H1 (cell line): ENCODE data around the gene MYO15A. TPM values are rescaled to one million over a fixed set of nuclear protein-coding genes. Genes with fewer than 3 reads are reported as not detected.

Experiments
- CTCF ChIA-PET: fragments of 300-600 bp; sonication (Branson Sonifier 250); formaldehyde crosslinking; loops from one replicate; lab custom pipeline; 2021; ENCODE audit not compliant: partially characterized antibody; lab: Charles Lee
- POLR2A ChIA-PET: fragments of 300-600 bp; sonication (Branson Sonifier 250); formaldehyde crosslinking; loops from one replicate; lab custom pipeline; 2021; ENCODE audit warnings: inconsistent platforms; ENCODE audit not compliant: partially characterized antibody; lab: Charles Lee
- DNase-seq, 2 experiments: peaks; one replicate each; pipeline versions ENCODE4 v3.0.0 to v3.0.0-alpha.2; 2010 to 2022; ENCODE audit warnings: low spot score in 2 of 2, low read depth in 1 of 2, mixed read lengths in 1 of 2
- FAIRE-seq: peaks from 2 replicates; lab custom pipeline; 2011; peaks lifted over from hg19 to GRCh38; lab: Jason Lieb, UNC
- H2AFZ ChIP-seq: 2 replicates; pipeline ENCODE4 v1.8.1; 2012; ENCODE audit warnings: low read length, inconsistent platforms
- H2AK5ac ChIP-seq: 2 replicates; pipeline ENCODE4 v1.6.1; 2013; ENCODE audit warnings: low read depth, low read length
- H2BK120ac ChIP-seq: replicated peaks from 2 replicates; pipeline ENCODE3; 2013; ENCODE audit warnings: low read depth, low read length, inconsistent platforms
- H2BK12ac ChIP-seq: 2 replicates; pipeline ENCODE4 v1.6.1; 2013; ENCODE audit warnings: low read depth, low read length
- H2BK15ac ChIP-seq: 2 replicates; pipeline ENCODE4 v1.6.1; 2013; ENCODE audit warnings: low read length
- H2BK20ac ChIP-seq: 2 replicates; pipeline ENCODE4 v1.6.1; 2013; ENCODE audit warnings: low read length
- H2BK5ac ChIP-seq: 2 replicates; pipeline ENCODE4 v1.6.1; 2013; ENCODE audit warnings: low read depth, low read length
- H3K14ac ChIP-seq: 2 replicates; pipeline ENCODE4 v1.6.1; 2013; ENCODE audit warnings: inconsistent platforms; ENCODE audit not compliant: insufficient read length
- H3K18ac ChIP-seq: 2 replicates; pipeline ENCODE4 v1.6.1; 2013; ENCODE audit warnings: low read length; ENCODE audit errors: extremely low read depth
- H3K23ac ChIP-seq: 2 replicates; pipeline ENCODE4 v1.6.1; 2013; ENCODE audit warnings: inconsistent platforms; ENCODE audit not compliant: insufficient read length
- H3K23me2 ChIP-seq: 2 replicates; pipeline ENCODE4 v1.6.1; 2013; ENCODE audit warnings: low read depth, low read length
- H3K27ac ChIP-seq: 2 replicates; pipeline ENCODE4 v1.6.1; 2011; ENCODE audit warnings: low read depth, low read length, inconsistent platforms
- H3K27me3 ChIP-seq, 4 experiments: replicated peaks in 1 of 4; 1 replicate in 1 of 4; 2 replicates in 3 of 4; pipeline versions ENCODE4 v1.6.1 to v1.8.1; 2011 to 2013; ENCODE audit warnings: low read length in 3 of 4, mild to moderate bottlenecking in 3 of 4, inconsistent platforms in 2 of 4, mixed read lengths in 2 of 4, moderate library complexity in 1 of 4; ENCODE audit not compliant: control insufficient read depth in 3 of 4, insufficient read depth in 3 of 4; ENCODE audit errors: extremely low read depth in 1 of 4
- H3K36me3 ChIP-seq, 4 experiments: 2 replicates each; pipeline versions ENCODE4 v1.6.1 to v1.8.1; 2011 to 2013; ENCODE audit warnings: mild to moderate bottlenecking in 4 of 4, low read length in 3 of 4, moderate library complexity in 2 of 4, control low read depth in 1 of 4, inconsistent platforms in 1 of 4; ENCODE audit not compliant: insufficient read depth in 4 of 4, control insufficient read depth in 2 of 4
- H3K4ac ChIP-seq: replicated peaks from 2 replicates; pipeline ENCODE3; 2013; ENCODE audit warnings: low read length, low read depth, mixed read lengths, inconsistent platforms; ENCODE audit not compliant: insufficient read length
- H3K4me1 ChIP-seq, 4 experiments: replicated peaks in 1 of 4; 1 replicate in 1 of 4; 2 replicates in 3 of 4; pipeline versions ENCODE4 v1.6.1 to v1.8.1; 2011 to 2013; ENCODE audit warnings: low read length in 3 of 4, inconsistent platforms in 2 of 4, mixed read lengths in 1 of 4; ENCODE audit not compliant: insufficient read depth in 4 of 4, control insufficient read depth in 3 of 4
- H3K4me2 ChIP-seq, 2 experiments: 2 replicates each; pipeline versions ENCODE4 v1.6.1 to v1.8.1; 2011 to 2013; ENCODE audit warnings: low read depth in 2 of 2, low read length in 2 of 2, control low read depth in 1 of 2, inconsistent platforms in 1 of 2, mild to moderate bottlenecking in 1 of 2; ENCODE audit not compliant: insufficient read depth in 1 of 2
- H3K4me3 ChIP-seq, 4 experiments: fragments of 200-600, 300-600 bp in 1 of 4; sonication (generic), shearing (Covaris generic), sonication (Bioruptor Twin) in 1 of 4; 2 replicates each; pipeline versions ENCODE4 v1.5.1 to v1.8.1; 2011 to 2016; ENCODE audit warnings: low read length in 4 of 4, low read depth in 3 of 4, control low read depth in 2 of 4, inconsistent platforms in 2 of 4, mild to moderate bottlenecking in 2 of 4, mixed read lengths in 1 of 4, moderate library complexity in 1 of 4; ENCODE audit not compliant: insufficient read depth in 2 of 4; ENCODE audit errors: extremely low read depth in 1 of 4
- H3K56ac ChIP-seq: replicated peaks from 2 replicates; pipeline ENCODE3; 2013; ENCODE audit warnings: low read depth, mild to moderate bottlenecking, mixed read lengths, low read length, inconsistent platforms; ENCODE audit not compliant: insufficient read length
- H3K79me1 ChIP-seq: 2 replicates; pipeline ENCODE4 v1.6.1; 2013; ENCODE audit warnings: low read depth, low read length, control low read depth
- H3K79me2 ChIP-seq, 2 experiments: 2 replicates each; pipeline versions ENCODE4 v1.6.1 to v1.8.1; 2012 to 2013; ENCODE audit warnings: low read length in 2 of 2, mild to moderate bottlenecking in 2 of 2, inconsistent platforms in 1 of 2; ENCODE audit not compliant: insufficient read depth in 2 of 2, control insufficient read depth in 1 of 2
- H3K9ac ChIP-seq, 4 experiments: replicated peaks in 1 of 4; 1 replicate in 1 of 4; 2 replicates in 3 of 4; pipeline versions ENCODE4 v1.6.1 to v1.8.1; 2011 to 2013; ENCODE audit warnings: low read depth in 3 of 4, low read length in 3 of 4, control low read depth in 2 of 4, mild to moderate bottlenecking in 2 of 4, moderate library complexity in 2 of 4, inconsistent platforms in 1 of 4; ENCODE audit errors: extremely low read depth in 1 of 4
- H3K9me3 ChIP-seq, 2 experiments: 2 replicates each; pipeline versions ENCODE4 v1.6.1 to v1.8.1; 2012 to 2013; ENCODE audit warnings: mild to moderate bottlenecking in 2 of 2, moderate library complexity in 2 of 2, control low read depth in 1 of 2, inconsistent platforms in 1 of 2, low read depth in 1 of 2, low read length in 1 of 2, mixed read lengths in 1 of 2; ENCODE audit not compliant: insufficient read depth in 2 of 2
- H4K20me1 ChIP-seq, 2 experiments: replicated peaks in 1 of 2; 2 replicates each; pipeline versions ENCODE3 to v1.8.1; 2011 to 2013; ENCODE audit warnings: inconsistent platforms in 2 of 2, low read length in 2 of 2, mild to moderate bottlenecking in 1 of 2; ENCODE audit not compliant: insufficient read depth in 2 of 2, control insufficient read depth in 1 of 2
- H4K5ac ChIP-seq: 2 replicates; pipeline ENCODE4 v1.6.1; 2013; ENCODE audit warnings: low read length, low read depth, mixed read lengths, inconsistent platforms; ENCODE audit not compliant: insufficient read length
- H4K8ac ChIP-seq: 2 replicates; pipeline ENCODE4 v1.8.0; 2013; ENCODE audit warnings: mild to moderate bottlenecking, moderate library complexity, low read length, inconsistent platforms; ENCODE audit not compliant: insufficient read depth; ENCODE audit errors: extremely low read depth
- H4K91ac ChIP-seq: replicated peaks from 2 replicates; pipeline ENCODE3; 2013; ENCODE audit warnings: low read length, mixed read lengths, inconsistent platforms; ENCODE audit not compliant: insufficient read length
- CEBPB ChIP-seq: IDR thresholded peaks from 2 replicates; pipeline ENCODE4 v1.6.1; 2012; ENCODE audit warnings: low read depth, low read length
- CHD1 ChIP-seq: IDR thresholded peaks from 2 replicates; pipeline ENCODE4 v1.6.1; 2012; ENCODE audit warnings: low read depth, low read length, improper control_type of control experiment
- CTCF ChIP-seq, 3 experiments: IDR thresholded peaks; 1 replicate in 2 of 3; 2 replicates in 1 of 3; pipeline versions ENCODE4 v1.5.1 to v1.6.1; 2011; ENCODE audit warnings: low read length in 3 of 3, mild to moderate bottlenecking in 3 of 3, inconsistent platforms in 2 of 3, low read depth in 1 of 3, moderate library complexity in 1 of 3; ENCODE audit not compliant: insufficient read depth in 1 of 3; ENCODE audit errors: control extremely low read depth in 1 of 3
- SP2 ChIP-seq: IDR thresholded peaks from 2 replicates; pipeline ENCODE4 v1.6.1; 2012; ENCODE audit warnings: mild to moderate bottlenecking, low read length, inconsistent platforms
- TAF7 ChIP-seq: optimal IDR thresholded peaks from 2 replicates; pipeline ENCODE3; 2011; ENCODE audit warnings: low read depth, mild to moderate bottlenecking, inconsistent platforms, low read length, moderate library complexity, borderline replicate concordance
- WGBS, 2 experiments: shearing (Covaris generic) in 1 of 2; methylation state at CpG; one replicate each; pipeline versions ENCODE4 v1.1.6 to v1.1.7; 2013 to 2015; ENCODE audit warnings: low lambda C conversion rate in 2 of 2, mixed read lengths in 2 of 2, inconsistent platforms in 1 of 2, low coverage in 1 of 2, missing lambda C conversion rate in 1 of 2; ENCODE audit not compliant: insufficient replicate concordance in 2 of 2, insufficient coverage in 1 of 2, insufficient read length in 1 of 2; ENCODE audit errors: extremely low coverage in 1 of 2, missing lambda C conversion rate in 1 of 2; 5-methylcytosine and 5-hydroxymethylcytosine counted together
- polyA plus RNA-seq, 7 experiments: library from polyadenylated mRNA; depleted of rRNA in 3 of 7; stranded (reverse) in 5 of 7; unstranded in 2 of 7; fragments of >200 nt in 5 of 7; fragments of 200-250 nt in 2 of 7; gene quantifications; 1 replicate in 5 of 7; 2 replicates in 1 of 7; 4 replicates in 1 of 7; pipeline versions ENCODE4 v1.2.1 to v1.2.3, GENCODE V29; 2011 to 2013; ENCODE audit warnings: missing spikeins in 2 of 7, mixed read lengths in 2 of 7
- total RNA-seq: library from RNA; stranded (reverse); fragmentation: NEBNext Ultra II Directional; extraction: Animal tissue kit (Norgen Biotek cat#: 25700); gene quantifications from 2 replicates; pipeline ENCODE4 v1.2.1, GENCODE V29; 2021

MYO15A gene
- total and polyA plus RNA-seq, 2 of the 8 experiments (the other 6 are each of a cell fraction or from before 2014, with no cell fraction given), result 1.6 to 4.2 TPM

- ChIA-PET POLR2A (interaction anchor here (1.0 to 5.1 kb wide), 3 partner anchors 13 to 42 kb away, joined by 3 to 34 read pairs (median 3); no protein-coding TSS in a partner anchor), CTCF (interaction anchor here (0.8 to 11.2 kb wide), 4 partner anchors 17 to 45 kb away, joined by 3 to 122 read pairs (median 4); no protein-coding TSS in a partner anchor)
- no peak overlapping the region for H2BK12ac ChIP-seq
- H3K4me2 ChIP-seq, result peak overlapping the region; percentile 68 to 99
- H3K4me1 ChIP-seq, result peaks cover 5 to 25% (median 8%) of the 10 kb centered on the region in 4 experiments; a peak in 6 of 7 replicates
- H3K27me3 ChIP-seq, result no peaks in the 10 kb centered on the region
- no peak overlapping the region for H4K91ac ChIP-seq
- no peak overlapping the region for H3K4ac ChIP-seq
- no peak overlapping the region for H2BK5ac ChIP-seq
- H3K18ac ChIP-seq, result no peak overlapping the region
- H4K20me1 ChIP-seq, result peaks cover 34 to 43% of the 10 kb centered on the region in 2 experiments
- no peak overlapping the region for H2BK15ac ChIP-seq
- no peak overlapping the region for H2AFZ ChIP-seq
- H3K79me2 ChIP-seq, result peaks cover 46 to 71% of the 10 kb centered on the region in 2 experiments
- H4K8ac ChIP-seq, result no peak overlapping the region
- FAIRE-seq (no peak), DNase-seq (no peak)
- no peak overlapping the region for H3K14ac ChIP-seq
- H4K5ac ChIP-seq, result no peak overlapping the region
- H3K36me3 ChIP-seq, result peaks cover 3 to 20% (median 9%) of the 10 kb centered on the region in 4 experiments; a peak in 5 of 8 replicates
- WGBS, 2 experiments, result 91% methylated on average over 1 of the region's 1 CpG; no CpG with 5 or more reads in 1 of the 2 experiments
- H2AK5ac ChIP-seq, result no peak overlapping the region
- no peak overlapping the region for H3K56ac ChIP-seq
- H3K9me3 ChIP-seq, result no peaks in the 10 kb centered on the region
- TF ChIP-seq TAF7 (no peak), CHD1 (no peak), CEBPB (peak; percentile 59; the same call in 1 of the 2 replicates), CTCF (IDR thresholded peaks at IDR 0.05; ENCODE audit: control extremely low read depth in 1 of 3, insufficient read depth in 1 of 3, low read depth in 1 of 3, low read length in 3 of 3) (no peak), SP2 (no peak)
- no peak overlapping the region for H3K27ac ChIP-seq
- H2BK20ac ChIP-seq, result no peak overlapping the region
- no peak overlapping the region for H2BK120ac ChIP-seq
- H3K9ac ChIP-seq, result no peak overlapping the region; a peak in 1 of 7 replicates
- peak overlapping the region in 3 of 4 experiments; percentile 7 to 76 (median 52); a peak in 4 of 8 replicates for H3K4me3 ChIP-seq
- H3K23me2 ChIP-seq, result peaks cover 18% of the 10 kb centered on the region
- H3K23ac ChIP-seq, result no peak overlapping the region
- H3K79me1 ChIP-seq, result peaks cover 33% of the 10 kb centered on the region
These were observed 78.0 kb downstream of the MYO15A start for GRCh38 chr17:18186627-18186982.
